Stimulated activated naive CD8-positive, alpha-beta T cell treated with anti-CD3 and anti-CD28 coated beads, Interleukin-15, Interleukin-2, amounts not matched to agents 100 ng/mL and 50 ng/mL, for 24 hours (primary cell): Measurements from ENCODE around the gene PIP4K2B.

Source experiments
- H3K27ac Mint-ChIP-seq: one replicate; pipeline ENCODE4 v1.8.0; 2021; ENCODE audit warnings: mild to moderate bottlenecking, mixed read lengths
- H3K27me3 Mint-ChIP-seq: one replicate; pipeline ENCODE4 v1.8.0; 2021; ENCODE audit warnings: mixed read lengths
- H3K36me3 Mint-ChIP-seq: one replicate; pipeline ENCODE4 v1.8.0; 2021; ENCODE audit warnings: low read depth, mixed read lengths
- H3K4me1 Mint-ChIP-seq: one replicate; pipeline ENCODE4 v1.8.0; 2021; ENCODE audit warnings: low read depth, mixed read lengths
- H3K4me3 Mint-ChIP-seq: one replicate; pipeline ENCODE4 v1.8.0; 2021; ENCODE audit warnings: mild to moderate bottlenecking, mixed read lengths
- H3K9me3 Mint-ChIP-seq: one replicate; pipeline ENCODE4 v1.8.0; 2021; ENCODE audit warnings: mixed read lengths

Gene PIP4K2B

GRCh38 chr17:38742411-38743308 lies 56.7 kb downstream of the PIP4K2B start:
- H3K4me1 Mint-ChIP-seq = peaks cover 12% of the 10 kb centered on the region
- peaks cover 27% of the 10 kb centered on the region for H3K27me3 Mint-ChIP-seq
- no peaks in the 10 kb centered on the region for H3K9me3 Mint-ChIP-seq
- no peaks in the 10 kb centered on the region for H3K36me3 Mint-ChIP-seq
- H3K4me3 Mint-ChIP-seq = no peak overlapping the region
- H3K27ac Mint-ChIP-seq = no peak overlapping the region

GRCh38 chr17:38741921-38742410 lies 57.4 kb downstream of the PIP4K2B start:
- peaks cover 27% of the 10 kb centered on the region for H3K27me3 Mint-ChIP-seq
- no peaks in the 10 kb centered on the region for H3K36me3 Mint-ChIP-seq
- H3K27ac Mint-ChIP-seq = no peak overlapping the region

GRCh38 chr17:38741461-38741860 lies 57.9 kb downstream of the PIP4K2B start:
- no peak overlapping the region for H3K4me3 Mint-ChIP-seq
- H3K27ac Mint-ChIP-seq = no peak overlapping the region
- H3K36me3 Mint-ChIP-seq = no peaks in the 10 kb centered on the region

More at GRCh38 chr17:38741921-38742410, 57.4 kb downstream of the PIP4K2B start:
- Mint-ChIP-seq H3K4me1 (peaks cover 12% of the 10 kb centered on the region), H3K9me3 (no peaks in the 10 kb centered on the region), H3K4me3 (no peak overlapping the region)

GRCh38 chr17:38740806-38741205 lies 58.5 kb downstream of the PIP4K2B start:
- peaks cover 15% of the 10 kb centered on the region for H3K27me3 Mint-ChIP-seq
- no peak overlapping the region for H3K27ac Mint-ChIP-seq
- no peaks in the 10 kb centered on the region for H3K9me3 Mint-ChIP-seq
- no peak overlapping the region for H3K4me3 Mint-ChIP-seq
- H3K4me1 Mint-ChIP-seq = peaks cover under 1% of the 10 kb centered on the region
- H3K36me3 Mint-ChIP-seq = no peaks in the 10 kb centered on the region

More at GRCh38 chr17:38741461-38741860, 57.9 kb downstream of the PIP4K2B start:
- H3K4me1 Mint-ChIP-seq = peaks cover 7% of the 10 kb centered on the region
- H3K9me3 Mint-ChIP-seq = no peaks in the 10 kb centered on the region
- H3K27me3 Mint-ChIP-seq = peaks cover 22% of the 10 kb centered on the region

GRCh38 chr17:38740044-38740443 lies 59.3 kb downstream of the PIP4K2B start:
- Mint-ChIP-seq H3K27me3 (peaks cover 12% of the 10 kb centered on the region), H3K4me1 (peaks cover 5% of the 10 kb centered on the region), H3K27ac (no peak overlapping the region), H3K4me3 (no peak overlapping the region), H3K36me3 (no peaks in the 10 kb centered on the region), H3K9me3 (no peaks in the 10 kb centered on the region)

GRCh38 chr17:38739305-38739704 lies 60.1 kb downstream of the PIP4K2B start:
- no peak overlapping the region for H3K27ac Mint-ChIP-seq
- no peak overlapping the region for H3K4me3 Mint-ChIP-seq
- H3K36me3 Mint-ChIP-seq = no peaks in the 10 kb centered on the region
- peaks cover 8% of the 10 kb centered on the region for H3K27me3 Mint-ChIP-seq
- H3K4me1 Mint-ChIP-seq = peaks cover 13% of the 10 kb centered on the region
- no peaks in the 10 kb centered on the region for H3K9me3 Mint-ChIP-seq

GRCh38 chr17:38738686-38739085 lies 60.7 kb downstream of the PIP4K2B start:
- Mint-ChIP-seq H3K27me3 (peaks cover 8% of the 10 kb centered on the region), H3K27ac (no peak overlapping the region), H3K4me3 (no peak overlapping the region), H3K4me1 (peaks cover 19% of the 10 kb centered on the region), H3K36me3 (no peaks in the 10 kb centered on the region), H3K9me3 (no peaks in the 10 kb centered on the region)

- peaks cover 8% of the 10 kb centered on the region for H3K27me3 Mint-ChIP-seq
- peaks cover 1% of the 10 kb centered on the region for H3K36me3 Mint-ChIP-seq
- H3K9me3 Mint-ChIP-seq = no peaks in the 10 kb centered on the region
- H3K4me1 Mint-ChIP-seq = peaks cover 24% of the 10 kb centered on the region
- H3K27ac Mint-ChIP-seq = no peak overlapping the region
- no peak overlapping the region for H3K4me3 Mint-ChIP-seq
These were observed 61.2 kb downstream of the PIP4K2B start for GRCh38 chr17:38738007-38738662.

- no peaks in the 10 kb centered on the region for H3K9me3 Mint-ChIP-seq
- H3K27me3 Mint-ChIP-seq = no peaks in the 10 kb centered on the region
- H3K27ac Mint-ChIP-seq = peak overlapping the region; percentile 92
- H3K36me3 Mint-ChIP-seq = peaks cover 14% of the 10 kb centered on the region
- H3K4me1 Mint-ChIP-seq = peaks cover 49% of the 10 kb centered on the region
- H3K4me3 Mint-ChIP-seq = no peak overlapping the region
These were observed 64.0 kb downstream of the PIP4K2B start for GRCh38 chr17:38735161-38735997.

GRCh38 chr17:38733982-38734973 lies 65.1 kb downstream of the PIP4K2B start:
- peaks cover 14% of the 10 kb centered on the region for H3K36me3 Mint-ChIP-seq
- H3K9me3 Mint-ChIP-seq = no peaks in the 10 kb centered on the region
- H3K4me3 Mint-ChIP-seq = peak overlapping the region; percentile 35
- peaks cover 54% of the 10 kb centered on the region for H3K4me1 Mint-ChIP-seq
- peak overlapping the region; percentile 92 for H3K27ac Mint-ChIP-seq
- no peaks in the 10 kb centered on the region for H3K27me3 Mint-ChIP-seq

GRCh38 chr17:38733282-38733981 lies 65.9 kb downstream of the PIP4K2B start:
- H3K4me3 Mint-ChIP-seq = peak overlapping the region; percentile 35
- H3K27ac Mint-ChIP-seq = peak overlapping the region; percentile 92
- peaks cover 62% of the 10 kb centered on the region for H3K4me1 Mint-ChIP-seq
- H3K9me3 Mint-ChIP-seq = no peaks in the 10 kb centered on the region
- peaks cover 17% of the 10 kb centered on the region for H3K36me3 Mint-ChIP-seq
- no peaks in the 10 kb centered on the region for H3K27me3 Mint-ChIP-seq

- peak overlapping the region; percentile 97 for H3K27ac Mint-ChIP-seq
- H3K27me3 Mint-ChIP-seq = no peaks in the 10 kb centered on the region
- H3K4me1 Mint-ChIP-seq = peaks cover 70% of the 10 kb centered on the region
- peak overlapping the region; percentile 95 for H3K4me3 Mint-ChIP-seq
- H3K36me3 Mint-ChIP-seq = peaks cover 25% of the 10 kb centered on the region
- no peaks in the 10 kb centered on the region for H3K9me3 Mint-ChIP-seq
These were observed 66.7 kb downstream of the PIP4K2B start for GRCh38 chr17:38732376-38733281.
